ENCODE measurements around the gene DOCK2. TPM values are rescaled to one million over a fixed set of nuclear protein-coding genes. Genes with fewer than 3 reads are reported as not detected.

Gene DOCK2
- total and polyA plus RNA-seq, 5 experiments from 2014 or later = 59.5 to 182 (median 84.6) TPM

DNA sequence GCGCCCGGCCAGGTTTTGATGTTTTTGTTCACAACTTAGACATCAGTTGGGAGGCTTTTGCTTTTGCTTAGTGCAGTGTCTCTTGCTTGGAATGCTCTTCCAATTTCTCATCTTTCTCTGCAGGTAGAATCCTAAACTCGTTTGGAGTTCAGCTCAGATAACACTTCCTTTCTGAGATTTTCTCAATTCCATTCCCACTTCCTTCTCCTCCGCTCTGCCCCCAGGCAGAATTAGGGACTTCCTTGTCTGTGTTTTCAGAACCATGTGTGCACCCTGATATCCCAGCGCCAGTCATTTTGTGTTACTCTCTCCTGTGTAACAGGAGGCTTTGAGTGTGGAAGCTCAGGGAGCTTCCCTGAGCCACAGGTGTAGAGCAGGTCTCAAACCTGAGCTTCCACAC is 172.2 kb downstream of the DOCK2 start:
- Mint-ChIP-seq H3K36me3 (peaks cover 15 to 84% (median 41%) of the 10 kb centered on the region in 3 donors), H3K4me1 (peaks cover 15 to 35% (median 26%) of the 10 kb centered on the region in 4 donors), H3K9me3 (no peaks in the 10 kb centered on the region), H3K4me3 (no peak overlapping the region), H3K27ac (peak overlapping the region in 3 of 10 donors; percentile 20 to 55 (median 53)), H3K27me3 (no peaks in the 10 kb centered on the region)
- ATAC-seq (no peak), DNase-seq (no peak)
- POLR2A ChIA-PET = no interaction called here

DNA sequence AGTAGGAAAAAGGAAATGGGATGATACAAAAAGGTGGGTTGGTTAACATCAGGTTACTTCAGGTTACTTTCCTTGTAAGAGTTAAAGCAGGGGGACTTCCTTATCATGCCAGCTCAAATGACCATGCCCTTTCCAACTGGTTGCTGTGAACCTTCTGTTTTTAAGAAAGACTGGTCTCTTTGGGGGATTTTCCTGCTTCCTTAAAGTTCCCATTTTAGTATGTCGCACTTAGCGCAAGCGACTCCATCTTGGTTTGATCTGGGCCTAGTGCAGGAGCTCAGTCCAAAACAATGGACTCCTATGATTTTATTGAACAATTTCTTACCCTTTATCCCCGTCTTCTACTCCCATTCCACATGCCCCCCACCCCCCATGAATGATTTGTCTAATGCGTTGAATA is 173.4 kb downstream of the DOCK2 start:
- Mint-ChIP-seq H3K9me3 (no peaks in the 10 kb centered on the region), H3K4me1 (peaks cover 8 to 23% (median 17%) of the 10 kb centered on the region in 4 donors), H3K4me3 (no peak overlapping the region), H3K27me3 (no peaks in the 10 kb centered on the region), H3K36me3 (peaks cover 11 to 84% (median 37%) of the 10 kb centered on the region in 3 donors), H3K27ac (peak overlapping the region in 1 of 10 donors; percentile 23)
- DNase-seq (no peak), ATAC-seq (no peak)
- POLR2A ChIA-PET = no interaction called here

DNA sequence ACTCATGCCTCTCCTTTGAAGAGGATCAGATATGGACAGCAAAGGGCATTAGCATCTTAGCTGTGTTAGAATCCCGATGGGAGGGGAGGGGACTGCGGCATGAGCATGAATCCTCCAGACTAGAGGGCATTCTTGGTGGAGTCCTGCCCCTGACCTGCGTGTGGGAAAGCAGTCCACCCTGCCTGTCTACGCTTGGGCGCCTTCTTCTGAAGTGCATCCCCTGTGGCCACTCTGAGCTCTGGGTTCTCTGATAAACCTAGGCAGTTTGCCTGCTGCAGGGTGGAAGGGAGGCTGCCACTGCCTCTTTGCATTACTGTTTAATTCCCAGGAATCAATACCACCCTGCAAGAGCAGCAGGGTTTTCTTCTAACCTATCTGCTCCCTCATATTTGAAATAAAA is 173.9 kb downstream of the DOCK2 start:
- no peak for DNase-seq
- H3K27ac Mint-ChIP-seq = no peak overlapping the region
- no peak for ATAC-seq
- no peaks in the 10 kb centered on the region for H3K27me3 Mint-ChIP-seq
- H3K4me3 Mint-ChIP-seq = no peak overlapping the region
- H3K36me3 Mint-ChIP-seq = peaks cover 12 to 84% (median 33%) of the 10 kb centered on the region in 3 donors
- H3K4me1 Mint-ChIP-seq = peaks cover 3 to 19% (median 15%) of the 10 kb centered on the region in 4 donors
- POLR2A ChIA-PET = no interaction called here
- H3K9me3 Mint-ChIP-seq = no peaks in the 10 kb centered on the region

DNA sequence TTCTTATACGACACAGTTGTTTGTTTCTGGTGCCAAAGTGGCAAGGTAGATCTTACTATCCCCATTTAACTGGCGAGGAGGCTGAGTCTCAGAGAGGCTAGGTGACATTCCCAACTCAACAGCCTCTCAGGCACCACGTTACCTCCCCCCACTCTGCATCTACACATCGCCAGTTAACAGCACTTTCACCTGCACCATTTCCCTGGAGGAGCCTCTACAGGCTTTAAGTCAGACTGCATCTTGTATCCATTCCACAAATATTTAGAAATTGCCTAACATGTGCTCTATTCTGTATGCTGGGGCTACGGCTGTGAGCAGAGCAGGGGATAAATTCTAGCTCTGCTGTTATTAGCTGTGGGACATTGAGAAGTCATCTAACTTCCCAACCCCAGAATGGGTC is 174.6 kb downstream of the DOCK2 start:
- ATAC-seq (no peak), DNase-seq (no peak)
- Mint-ChIP-seq H3K27me3 (no peaks in the 10 kb centered on the region), H3K4me1 (peaks cover 3 to 19% (median 16%) of the 10 kb centered on the region in 4 donors), H3K27ac (peak overlapping the region in 2 of 10 donors; percentile 63 to 75), H3K9me3 (no peaks in the 10 kb centered on the region), H3K4me3 (no peak overlapping the region), H3K36me3 (peaks cover 18 to 89% (median 33%) of the 10 kb centered on the region in 3 donors)
- POLR2A ChIA-PET = no interaction called here

DNA sequence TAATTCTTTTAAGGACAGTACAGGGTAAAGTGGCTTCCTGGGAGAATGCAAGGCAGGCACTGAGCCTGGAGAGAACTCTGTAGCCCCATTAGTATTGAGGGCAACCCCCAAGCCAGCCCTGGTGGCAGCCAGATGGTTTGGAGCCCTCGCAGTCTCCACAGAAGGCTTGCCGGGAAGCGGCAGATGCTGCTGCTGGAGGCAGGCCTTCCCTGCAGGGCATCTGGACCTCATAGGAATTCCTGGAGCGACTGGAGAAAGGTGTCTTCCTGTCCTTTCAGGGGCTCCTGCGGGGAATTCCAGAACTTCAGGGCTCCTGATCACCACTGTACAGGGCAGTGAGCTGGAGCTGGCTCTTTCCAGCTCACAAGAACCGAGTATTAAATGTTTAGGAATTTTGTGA is 175.7 kb downstream of the DOCK2 start:
- peak overlapping the region in 1 of 10 donors; percentile 3 for H3K27ac Mint-ChIP-seq
- no peaks in the 10 kb centered on the region for H3K27me3 Mint-ChIP-seq
- no peak for ATAC-seq
- POLR2A ChIA-PET = no interaction called here
- H3K4me1 Mint-ChIP-seq = peaks cover 3 to 19% (median 17%) of the 10 kb centered on the region in 4 donors
- no peak overlapping the region for H3K4me3 Mint-ChIP-seq
- no peaks in the 10 kb centered on the region for H3K9me3 Mint-ChIP-seq
- no peak for DNase-seq
- H3K36me3 Mint-ChIP-seq = peaks cover 28 to 92% (median 37%) of the 10 kb centered on the region in 3 donors

- DNase-seq (no peak), ATAC-seq (no peak)
- Mint-ChIP-seq H3K4me1 (peaks cover 0 to 19% (median 13%) of the 10 kb centered on the region in 4 donors), H3K36me3 (peaks cover 41 to 95% (median 46%) of the 10 kb centered on the region in 3 donors), H3K9me3 (no peaks in the 10 kb centered on the region), H3K27ac (peak overlapping the region in 2 of 10 donors; percentile 37 to 63), H3K27me3 (no peaks in the 10 kb centered on the region), H3K4me3 (no peak overlapping the region)
- POLR2A ChIA-PET = no interaction called here
Observed at GRCh38 chr5:169814045-169814444, 177.0 kb downstream of the DOCK2 start.

- Mint-ChIP-seq H3K27me3 (no peaks in the 10 kb centered on the region), H3K4me1 (peaks cover 0 to 16% (median 10%) of the 10 kb centered on the region in 4 donors), H3K4me3 (no peak overlapping the region), H3K36me3 (peaks cover 36 to 95% (median 51%) of the 10 kb centered on the region in 3 donors), H3K9me3 (no peaks in the 10 kb centered on the region), H3K27ac (peak overlapping the region in 2 of 10 donors; percentile 37 to 63)
- DNase-seq (no peak), ATAC-seq (no peak)
- POLR2A ChIA-PET = no interaction called here
Observed at GRCh38 chr5:169814522-169814921, 177.4 kb downstream of the DOCK2 start.

DNA sequence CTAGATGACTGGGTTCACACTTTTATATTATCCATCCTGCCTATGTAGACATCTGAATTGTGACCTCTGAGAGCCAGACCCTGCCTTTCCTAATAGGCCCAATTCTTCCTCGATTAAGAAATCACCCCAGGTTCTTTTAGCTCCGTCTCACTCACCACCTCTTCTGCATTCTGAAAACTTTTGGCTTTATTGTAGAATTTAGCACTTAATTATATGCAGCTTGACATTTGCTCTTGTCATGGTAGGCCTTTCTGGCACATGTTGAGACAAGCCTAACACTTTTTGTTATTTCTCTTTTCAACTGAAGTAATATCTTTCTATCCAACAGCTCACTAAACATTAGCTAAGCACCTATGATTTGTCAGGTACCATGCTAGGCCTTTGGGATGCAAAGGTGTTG is 180.0 kb downstream of the DOCK2 start:
- Mint-ChIP-seq H3K4me3 (no peak overlapping the region), H3K27me3 (no peaks in the 10 kb centered on the region), H3K9me3 (no peaks in the 10 kb centered on the region), H3K27ac (no peak overlapping the region), H3K36me3 (peaks cover 34 to 83% (median 46%) of the 10 kb centered on the region in 3 donors), H3K4me1 (peaks cover 0 to 12% (median 0%) of the 10 kb centered on the region in 4 donors)
- DNase-seq (no peak), ATAC-seq (no peak)
- POLR2A ChIA-PET = no interaction called here

- peaks cover 0 to 50% (median 10%) of the 10 kb centered on the region in 3 donors for H3K36me3 Mint-ChIP-seq
- H3K4me3 Mint-ChIP-seq = no peak overlapping the region
- POLR2A ChIA-PET = no interaction called here
- ATAC-seq = no peak
- DNase-seq = no peak
- peaks cover 0 to 11% (median 8%) of the 10 kb centered on the region in 4 donors for H3K4me1 Mint-ChIP-seq
- H3K27ac Mint-ChIP-seq = peak overlapping the region in 2 of 10 donors; percentile 22 to 42
- H3K27me3 Mint-ChIP-seq = no peaks in the 10 kb centered on the region
- peaks cover 0 to 1% (median 0%) of the 10 kb centered on the region in 9 donors for H3K9me3 Mint-ChIP-seq
Observed at GRCh38 chr5:169826618-169827017, 189.5 kb downstream of the DOCK2 start.

- peaks cover 0 to 1% (median 0%) of the 10 kb centered on the region in 9 donors for H3K9me3 Mint-ChIP-seq
- H3K27me3 Mint-ChIP-seq = no peaks in the 10 kb centered on the region
- no peak overlapping the region for H3K4me3 Mint-ChIP-seq
- DNase-seq (no peak), ATAC-seq (no peak)
- POLR2A ChIA-PET = interaction anchor here (0.7 kb wide), 1 partner anchor 727 kb away, joined by 3 read pairs; no protein-coding TSS in a partner anchor
- peaks cover 2 to 11% (median 10%) of the 10 kb centered on the region in 4 donors for H3K4me1 Mint-ChIP-seq
- peaks cover 0 to 52% (median 10%) of the 10 kb centered on the region in 3 donors for H3K36me3 Mint-ChIP-seq
- H3K27ac Mint-ChIP-seq = peak overlapping the region in 1 of 10 donors; percentile 0
Observed at GRCh38 chr5:169827769-169828168, 190.7 kb downstream of the DOCK2 start.

DNA sequence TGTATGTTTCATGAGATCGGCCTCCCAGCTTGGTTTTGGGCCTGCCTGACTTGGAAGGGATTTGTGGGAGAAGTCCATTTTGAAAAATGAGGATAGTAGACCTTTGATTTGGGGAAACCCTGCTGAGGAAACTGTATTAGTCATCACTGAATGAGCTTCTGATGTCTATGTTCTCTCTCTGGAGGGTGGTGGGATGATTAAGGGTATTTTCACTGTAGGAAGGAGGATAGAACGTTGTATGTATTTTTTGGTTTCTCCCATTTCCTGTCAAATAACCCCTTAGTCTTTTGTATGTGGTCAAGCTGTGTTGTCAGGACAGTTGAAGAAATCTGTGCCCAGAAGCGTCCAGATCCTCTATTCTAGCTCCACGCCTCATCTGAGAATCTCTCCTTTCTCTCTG is 191.3 kb downstream of the DOCK2 start:
- Mint-ChIP-seq H3K27ac (peak overlapping the region in 5 of 10 donors; percentile 0 to 34 (median 23)), H3K27me3 (no peaks in the 10 kb centered on the region), H3K4me3 (no peak overlapping the region), H3K36me3 (peaks cover 0 to 51% (median 9%) of the 10 kb centered on the region in 3 donors), H3K4me1 (peaks cover 2 to 11% (median 10%) of the 10 kb centered on the region in 4 donors), H3K9me3 (peaks cover 0 to 1% (median 0%) of the 10 kb centered on the region in 9 donors)
- ATAC-seq (no peak), DNase-seq (no peak)
- POLR2A ChIA-PET = no interaction called here

GRCh38 chr5:169831331-169831730 is 194.3 kb downstream of the DOCK2 start:
- DNase-seq (no peak), ATAC-seq (no peak)
- Mint-ChIP-seq H3K27ac (peak overlapping the region in 3 of 10 donors; percentile 18 to 38 (median 35)), H3K36me3 (peaks cover 0 to 45% (median 10%) of the 10 kb centered on the region in 3 donors), H3K4me1 (peaks cover 2 to 12% (median 11%) of the 10 kb centered on the region in 4 donors), H3K9me3 (no peaks in the 10 kb centered on the region), H3K4me3 (no peak overlapping the region), H3K27me3 (no peaks in the 10 kb centered on the region)
- POLR2A ChIA-PET = no interaction called here

DNA sequence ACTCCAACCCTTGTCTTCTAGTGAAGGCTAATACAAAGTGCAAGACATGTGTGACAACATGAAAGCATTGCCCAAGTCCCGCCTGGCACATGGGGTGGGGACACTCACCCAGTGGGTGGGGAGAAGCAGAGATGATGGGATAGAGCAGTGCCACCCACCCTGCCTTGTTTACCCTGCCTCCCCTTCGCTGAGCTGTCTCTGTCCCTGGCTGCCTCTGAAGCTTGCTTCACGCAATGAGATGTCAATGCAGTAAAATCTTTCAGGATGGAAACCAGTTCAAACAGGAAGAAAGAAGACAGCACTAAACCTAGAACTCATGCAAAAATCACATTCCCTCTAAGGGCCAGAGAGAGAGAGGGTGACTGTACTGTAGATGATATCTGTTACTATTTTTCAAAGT is 195.2 kb downstream of the DOCK2 start:
- Mint-ChIP-seq H3K27ac (peak overlapping the region in 4 of 10 donors; percentile 22 to 58 (median 40)), H3K4me3 (no peak overlapping the region), H3K4me1 (peaks cover 2 to 12% (median 10%) of the 10 kb centered on the region in 4 donors), H3K27me3 (no peaks in the 10 kb centered on the region), H3K36me3 (peaks cover 0 to 48% (median 14%) of the 10 kb centered on the region in 3 donors), H3K9me3 (no peaks in the 10 kb centered on the region)
- POLR2A ChIA-PET = no interaction called here
- no peak for DNase-seq
- no peak for ATAC-seq

DNA sequence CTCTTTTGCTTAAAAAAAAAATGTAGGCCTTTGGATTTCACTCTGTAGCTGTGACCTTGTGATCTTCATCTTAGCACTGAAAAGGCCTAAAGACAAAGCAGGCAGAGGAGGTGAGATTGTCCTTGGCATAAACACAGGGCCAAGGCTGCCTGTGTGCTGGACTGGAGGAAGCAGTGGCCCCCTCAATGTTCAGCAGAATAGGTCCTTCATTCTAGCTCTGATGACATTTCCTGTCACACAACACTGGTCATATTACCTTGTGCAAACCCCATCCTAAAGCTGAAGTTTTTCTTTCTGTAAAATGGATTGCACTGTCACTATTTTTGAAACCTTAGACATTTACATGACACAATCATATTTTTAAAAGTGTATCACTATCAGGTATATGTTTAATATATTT is 195.8 kb downstream of the DOCK2 start:
- H3K9me3 Mint-ChIP-seq = no peaks in the 10 kb centered on the region
- H3K36me3 Mint-ChIP-seq = peaks cover 2 to 49% (median 16%) of the 10 kb centered on the region in 3 donors
- ATAC-seq = no peak
- DNase-seq = no peak
- no peaks in the 10 kb centered on the region for H3K27me3 Mint-ChIP-seq
- no peak overlapping the region for H3K4me3 Mint-ChIP-seq
- POLR2A ChIA-PET = no interaction called here
- H3K27ac Mint-ChIP-seq = peak overlapping the region in 5 of 10 donors; percentile 26 to 69 (median 35)
- peaks cover 2 to 9% (median 5%) of the 10 kb centered on the region in 4 donors for H3K4me1 Mint-ChIP-seq

Data from naive thymus-derived CD8-positive, alpha-beta T cell (primary cell).